Stimulated activated CD8-positive, alpha-beta memory T cell treated with anti-CD3 and anti-CD28 coated beads, Interleukin-7, amount 100 ng/mL, for 1 hour (primary cell): ENCODE data around the gene C1QC.
"Not testable (repeated sequence)": the region's sequence is repeated elsewhere in the genome, so short reads cannot be mapped to it uniquely, and the experiment has no call there.

ENCODE experiments used
- DNase-seq, 2 donors: peaks; one replicate each; pipeline ENCODE4 v3.0.0-alpha.2; 2020; ENCODE audit warnings: low read depth in 2 of 2

The C1QC gene

DNA sequence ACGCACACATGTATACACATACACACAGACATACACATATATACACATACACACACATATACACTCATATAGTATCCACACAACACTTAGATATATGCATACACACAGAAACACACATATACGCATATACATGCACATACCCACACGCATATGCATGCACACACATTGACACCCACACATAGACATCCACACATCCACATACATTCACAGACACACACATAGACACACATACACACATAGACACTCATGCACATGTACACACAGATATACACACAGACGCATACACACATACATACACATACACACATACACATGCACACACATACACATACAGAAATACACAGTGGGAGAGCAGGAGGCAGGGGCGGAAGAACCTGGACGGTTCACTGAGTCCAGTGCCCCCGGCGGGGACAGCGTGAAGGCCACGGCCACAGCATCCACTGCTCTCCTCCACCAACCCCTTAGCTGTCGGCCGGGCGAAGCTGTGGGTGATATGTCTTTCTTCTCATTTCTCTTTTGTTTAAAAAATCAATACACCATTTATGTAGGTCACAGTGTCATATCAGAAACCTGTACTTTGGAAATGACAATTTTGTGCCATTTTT is 6.8 kb downstream of the C1QC start:
- DNase-seq = no peak

DNA sequence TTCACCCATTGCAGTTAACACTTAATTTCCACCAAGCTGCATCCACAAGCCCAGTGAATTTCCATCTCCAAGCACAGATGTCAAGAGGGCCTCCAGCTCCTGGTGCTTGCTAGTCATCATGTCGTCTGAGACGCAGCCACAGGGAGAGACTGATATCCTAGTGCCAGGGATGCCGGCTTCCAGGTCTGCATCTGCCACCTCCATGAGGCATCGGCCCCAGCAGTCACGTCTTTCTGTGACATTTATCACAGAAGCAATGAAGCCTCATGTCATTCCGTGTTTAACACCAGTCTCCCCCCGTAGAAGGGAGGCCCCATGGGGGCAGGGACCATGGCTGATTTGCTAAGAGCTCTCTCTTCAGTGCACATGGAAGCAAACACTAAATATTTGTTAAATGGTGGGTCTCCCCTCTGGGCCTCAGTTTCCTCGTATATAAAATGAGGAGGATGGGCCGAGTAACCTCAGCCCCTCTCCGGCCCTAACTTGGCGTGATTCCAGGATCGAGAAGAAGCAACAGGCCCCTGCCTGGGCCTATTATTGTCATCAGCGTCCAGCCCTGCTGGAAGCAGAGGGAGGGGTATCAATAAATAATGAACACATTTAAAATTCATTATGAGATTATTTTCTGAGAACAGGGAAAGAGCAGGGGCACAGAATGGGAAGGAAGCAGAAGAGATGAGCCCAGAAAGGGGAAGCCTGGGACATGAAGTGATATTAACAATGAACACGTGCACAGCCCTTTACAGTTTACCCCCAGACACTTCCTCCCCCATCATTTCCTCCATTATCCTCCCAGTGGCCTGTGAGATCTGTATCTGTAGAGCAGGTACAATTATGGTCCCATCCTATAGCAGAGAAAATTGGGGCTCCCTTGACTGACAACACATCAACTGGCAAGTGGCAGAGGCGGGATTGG is 8.8 kb downstream of the C1QC start:
- DNase-seq = no peak

DNA sequence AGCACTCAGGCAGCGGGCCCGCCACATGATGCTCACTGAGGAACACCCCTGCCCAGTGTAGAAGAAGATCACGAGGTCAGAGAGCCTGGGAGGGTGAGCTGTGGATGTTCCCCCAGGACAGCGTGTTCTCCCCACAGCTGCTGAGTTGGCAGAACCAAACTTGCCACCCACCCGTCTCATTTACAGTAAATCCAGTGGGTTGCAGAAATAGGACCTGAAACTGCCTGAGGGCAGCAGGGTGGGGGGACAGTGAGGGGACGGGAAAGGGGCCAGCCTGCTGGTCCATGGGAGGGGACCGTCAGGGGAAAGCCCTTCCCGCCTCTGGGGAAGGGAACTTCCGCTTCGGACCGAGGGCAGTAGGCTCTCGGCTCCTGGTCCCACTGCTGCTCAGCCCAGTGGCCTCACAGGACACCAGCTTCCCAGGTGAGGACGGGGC is 9.5 kb downstream of the C1QC start, which contains the start of gene C1QB:
Gene C1QB, plus strand, starts transcription at position 356 of the 436 bp plus-strand sequence. CDS start 6,227 bp downstream, outside the sequence.
- no peak for DNase-seq

DNA sequence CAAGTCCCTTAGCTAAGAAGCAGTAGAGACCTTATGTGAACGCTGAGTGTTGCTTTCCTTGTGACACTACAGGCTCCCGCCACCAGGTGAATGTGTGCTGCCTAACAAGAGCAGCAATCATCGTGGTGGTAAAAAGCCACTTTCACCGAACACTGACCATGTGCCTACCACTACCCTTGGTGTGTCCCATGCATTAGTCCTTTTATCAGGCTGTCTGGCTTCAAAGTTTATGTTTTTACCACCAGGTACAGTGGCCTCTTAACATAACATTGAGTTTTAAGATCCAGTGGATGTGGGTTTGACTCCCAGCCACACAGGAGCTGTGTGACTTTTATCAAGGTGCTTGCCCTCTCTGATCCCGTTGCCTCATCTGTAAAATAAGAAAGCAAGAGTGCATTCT is 11.3 kb downstream of the C1QC start:
- DNase-seq = no peak

DNA sequence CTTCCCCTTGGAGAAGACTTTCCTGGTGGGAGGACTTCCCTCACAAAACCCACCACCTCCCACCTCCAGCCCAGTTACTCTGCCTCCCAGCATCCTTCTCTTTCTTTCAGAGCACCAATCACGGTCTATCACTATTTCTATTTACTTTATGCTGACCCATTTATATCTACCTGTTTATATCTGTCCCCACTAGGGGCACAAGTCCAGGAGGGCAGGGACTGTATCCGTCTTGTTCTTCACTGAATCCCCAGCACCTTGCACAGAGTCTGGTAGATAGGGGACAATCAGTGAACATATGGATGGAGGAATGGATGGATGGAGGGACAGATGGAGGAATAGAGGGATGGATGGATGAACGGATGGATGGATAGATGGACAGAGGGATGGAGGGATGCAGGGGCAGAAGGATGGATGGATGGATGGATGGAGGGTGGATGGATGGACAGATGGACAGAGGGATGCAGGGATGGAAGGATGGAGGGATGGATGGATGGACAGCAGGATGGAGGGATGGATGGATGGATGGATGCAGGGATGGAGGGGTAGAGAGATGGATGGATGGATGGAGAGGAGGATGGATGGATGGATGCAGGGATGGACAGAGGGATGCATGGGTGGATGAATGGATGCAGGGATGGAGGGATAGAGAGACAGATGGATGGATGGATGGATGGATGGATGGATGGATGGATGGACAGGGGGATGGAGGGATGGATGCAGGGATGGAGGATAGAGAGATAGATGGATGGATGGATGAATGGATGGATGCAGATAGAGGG is 15.1 kb downstream of the C1QC start:
- DNase-seq = no peak

DNA sequence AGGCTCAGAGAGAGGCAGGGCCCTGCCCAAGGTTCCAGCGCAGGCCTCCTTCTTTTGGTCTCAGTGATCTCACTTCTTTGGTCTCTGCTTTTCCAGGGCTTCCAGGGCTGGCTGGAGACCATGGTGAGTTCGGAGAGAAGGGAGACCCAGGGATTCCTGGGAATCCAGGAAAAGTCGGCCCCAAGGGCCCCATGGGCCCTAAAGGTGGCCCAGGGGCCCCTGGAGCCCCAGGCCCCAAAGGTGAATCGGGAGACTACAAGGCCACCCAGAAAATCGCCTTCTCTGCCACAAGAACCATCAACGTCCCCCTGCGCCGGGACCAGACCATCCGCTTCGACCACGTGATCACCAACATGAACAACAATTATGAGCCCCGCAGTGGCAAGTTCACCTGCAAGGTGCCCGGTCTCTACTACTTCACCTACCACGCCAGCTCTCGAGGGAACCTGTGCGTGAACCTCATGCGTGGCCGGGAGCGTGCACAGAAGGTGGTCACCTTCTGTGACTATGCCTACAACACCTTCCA is 17.3 kb downstream of the C1QC start:
- no peak for DNase-seq

DNA sequence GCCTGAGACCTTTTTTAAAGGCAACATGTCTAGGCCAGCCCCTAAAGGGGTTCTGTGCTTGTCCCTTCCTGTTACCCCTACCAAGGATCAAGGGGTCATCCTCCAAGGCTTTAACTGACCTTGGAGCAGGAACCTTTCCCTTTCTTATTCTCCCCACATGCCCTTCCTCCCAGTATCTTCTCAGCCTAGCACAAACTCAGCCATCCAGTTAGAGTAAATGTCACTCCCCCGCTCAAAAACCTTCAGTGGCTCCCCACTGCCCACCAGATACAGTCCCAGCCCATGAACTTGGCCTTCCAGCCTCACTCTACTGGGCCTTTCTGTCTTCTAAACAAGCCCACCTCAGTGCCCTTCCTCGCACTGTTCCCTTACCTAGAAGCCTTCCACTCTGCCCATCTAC is 18.4 kb downstream of the C1QC start:
- no peak for DNase-seq

DNA sequence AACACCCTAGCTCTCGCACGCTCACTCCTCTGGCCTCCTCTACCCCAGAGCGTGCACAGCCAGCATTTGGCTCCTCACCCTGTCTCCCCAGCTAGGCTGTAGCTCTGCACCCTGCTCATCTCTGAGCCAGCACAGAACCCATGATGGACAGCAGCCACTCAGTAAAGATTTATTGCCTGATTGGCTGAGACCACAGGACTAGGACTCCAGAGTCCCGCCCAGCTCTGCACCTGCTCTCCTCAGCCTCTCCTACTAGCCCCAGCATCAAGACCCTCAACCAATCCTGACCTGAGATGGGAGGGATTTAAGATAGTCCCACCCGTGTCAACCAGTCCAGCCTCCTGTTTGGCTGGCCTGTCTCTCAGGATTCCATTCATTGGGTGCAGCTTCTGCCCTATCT is 18.9 kb downstream of the C1QC start:
- no peak for DNase-seq

DNA sequence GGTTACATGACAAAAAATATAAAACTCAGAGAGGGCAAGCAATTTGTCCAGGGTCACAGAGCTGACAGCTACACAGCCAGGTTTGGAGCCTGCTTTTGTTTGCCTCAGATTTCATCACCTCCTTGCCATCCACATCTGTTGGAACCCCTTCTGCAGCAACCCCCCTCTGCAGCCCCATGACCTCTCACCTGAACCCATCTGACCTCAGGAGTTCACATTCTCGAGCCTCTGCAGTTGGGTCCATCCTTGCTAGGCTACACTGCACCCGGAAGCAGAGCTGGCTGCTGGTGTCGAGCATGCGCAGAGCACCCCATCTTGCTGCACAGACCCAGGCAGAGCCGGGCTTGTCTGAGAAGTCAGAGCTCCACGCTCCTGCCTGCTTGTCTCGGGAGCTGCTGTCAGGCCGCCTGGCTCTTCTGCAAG is 19.6 kb downstream of the C1QC start:
- DNase-seq = no peak

DNA sequence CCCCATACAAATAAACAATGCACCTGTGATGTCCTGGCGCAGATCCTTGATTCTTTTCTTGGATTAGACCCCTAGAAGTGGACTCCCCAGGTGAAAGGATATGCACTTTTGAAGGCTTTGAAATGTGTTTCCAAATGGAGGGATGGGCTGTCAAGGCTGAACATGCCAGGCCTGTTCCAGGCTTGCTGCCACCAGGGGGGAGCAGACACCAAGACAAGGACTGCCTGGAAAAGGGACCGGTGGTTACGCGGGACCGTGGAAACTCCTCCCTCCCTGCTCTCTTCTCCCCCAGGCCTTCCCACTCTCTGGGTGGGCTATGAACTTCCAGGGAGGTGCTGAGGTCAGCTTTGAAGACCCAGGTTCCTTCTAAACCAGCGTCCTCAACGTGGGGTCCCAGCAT is 22.3 kb downstream of the C1QC start:
- no peak for DNase-seq

DNA sequence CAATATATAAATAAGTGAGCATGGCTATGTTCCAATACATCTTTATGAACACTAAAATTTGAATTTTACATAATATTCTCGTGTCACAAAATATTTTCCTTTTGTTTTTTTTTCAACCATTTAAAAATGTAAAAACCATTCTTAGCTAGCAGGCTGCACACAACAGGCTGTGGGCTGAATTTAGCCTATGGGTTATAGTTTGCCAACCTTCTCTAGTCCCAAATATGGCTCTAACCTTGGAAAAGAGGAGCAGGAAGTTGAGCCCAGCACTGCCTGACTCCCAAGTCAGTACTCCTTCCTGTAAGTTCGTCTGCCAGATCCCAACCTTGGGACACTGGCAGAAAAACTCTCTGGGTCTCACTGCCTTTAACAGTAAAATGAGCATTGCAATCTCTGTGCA is 23.0 kb downstream of the C1QC start:
- no peak for DNase-seq

DNA sequence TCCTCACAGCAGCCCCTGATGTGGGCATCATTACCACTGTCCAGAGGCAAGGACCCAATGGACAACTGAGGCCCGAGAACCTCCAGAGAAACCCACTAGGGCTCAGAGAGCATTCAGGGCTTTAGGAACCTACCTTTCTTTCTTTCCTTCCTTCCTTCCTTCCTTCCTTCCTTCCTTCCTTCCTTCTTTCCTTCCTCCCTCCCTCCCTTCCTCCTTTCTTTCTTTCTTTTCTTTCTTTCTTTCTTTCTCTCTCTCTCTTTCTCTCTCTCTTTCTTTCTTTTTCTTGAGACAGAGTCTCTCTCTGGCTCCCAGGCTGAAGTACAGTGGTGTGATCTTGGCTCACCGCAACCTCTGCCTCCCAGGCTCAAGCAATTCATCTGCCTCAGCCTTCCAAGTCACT is 25.4 kb downstream of the C1QC start:
- DNase-seq = not testable (repeated sequence)

DNA sequence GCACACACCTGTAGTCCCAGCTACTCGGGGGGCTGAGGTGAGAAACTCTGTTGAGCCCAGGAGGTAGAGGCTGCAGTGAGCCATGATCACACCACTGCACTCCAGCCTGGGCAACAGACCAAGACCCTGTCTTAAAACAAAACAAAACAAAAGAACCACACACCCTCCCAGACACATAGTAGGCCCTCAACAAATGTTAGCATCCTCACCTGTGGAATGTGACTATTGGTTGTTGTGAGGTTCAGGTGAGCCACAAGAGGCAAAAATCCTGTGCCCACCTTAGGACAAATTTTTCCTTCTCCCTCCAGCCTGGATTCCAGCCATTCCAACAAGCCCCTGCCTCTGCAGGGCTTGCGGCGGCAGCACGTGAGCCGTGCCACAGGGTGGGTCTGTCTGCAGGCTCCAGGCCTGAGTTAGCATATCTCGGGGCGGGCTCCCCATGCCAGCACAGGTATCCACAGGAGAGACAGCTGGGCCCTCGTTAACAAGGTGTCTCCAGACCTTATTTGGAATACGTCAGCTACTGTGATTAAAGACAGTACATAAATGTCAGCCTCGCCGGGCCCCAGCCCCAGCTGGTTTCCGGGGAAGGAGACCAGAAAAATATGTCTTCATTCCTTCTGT is 27.0 kb downstream of the C1QC start:
- DNase-seq = no peak

DNA sequence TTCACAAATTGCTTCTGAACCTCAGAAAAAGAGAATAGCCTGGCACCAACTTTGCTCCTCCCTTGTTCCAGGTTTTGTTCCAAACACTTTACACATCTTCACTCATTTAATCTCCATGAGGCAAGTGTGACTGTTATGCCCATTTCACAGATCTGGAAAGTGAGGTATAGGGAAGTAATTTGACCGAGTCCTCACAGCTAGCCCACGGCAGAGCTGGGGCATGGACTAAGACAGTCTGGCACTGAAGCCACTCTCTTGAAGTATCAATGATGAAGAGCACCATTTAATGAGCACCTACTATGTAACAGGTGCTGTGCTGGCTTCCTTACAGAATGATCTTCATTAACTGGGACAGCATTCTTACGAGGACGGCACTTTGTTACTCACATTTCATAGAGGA is 28.6 kb downstream of the C1QC start:
- DNase-seq = no peak

DNA sequence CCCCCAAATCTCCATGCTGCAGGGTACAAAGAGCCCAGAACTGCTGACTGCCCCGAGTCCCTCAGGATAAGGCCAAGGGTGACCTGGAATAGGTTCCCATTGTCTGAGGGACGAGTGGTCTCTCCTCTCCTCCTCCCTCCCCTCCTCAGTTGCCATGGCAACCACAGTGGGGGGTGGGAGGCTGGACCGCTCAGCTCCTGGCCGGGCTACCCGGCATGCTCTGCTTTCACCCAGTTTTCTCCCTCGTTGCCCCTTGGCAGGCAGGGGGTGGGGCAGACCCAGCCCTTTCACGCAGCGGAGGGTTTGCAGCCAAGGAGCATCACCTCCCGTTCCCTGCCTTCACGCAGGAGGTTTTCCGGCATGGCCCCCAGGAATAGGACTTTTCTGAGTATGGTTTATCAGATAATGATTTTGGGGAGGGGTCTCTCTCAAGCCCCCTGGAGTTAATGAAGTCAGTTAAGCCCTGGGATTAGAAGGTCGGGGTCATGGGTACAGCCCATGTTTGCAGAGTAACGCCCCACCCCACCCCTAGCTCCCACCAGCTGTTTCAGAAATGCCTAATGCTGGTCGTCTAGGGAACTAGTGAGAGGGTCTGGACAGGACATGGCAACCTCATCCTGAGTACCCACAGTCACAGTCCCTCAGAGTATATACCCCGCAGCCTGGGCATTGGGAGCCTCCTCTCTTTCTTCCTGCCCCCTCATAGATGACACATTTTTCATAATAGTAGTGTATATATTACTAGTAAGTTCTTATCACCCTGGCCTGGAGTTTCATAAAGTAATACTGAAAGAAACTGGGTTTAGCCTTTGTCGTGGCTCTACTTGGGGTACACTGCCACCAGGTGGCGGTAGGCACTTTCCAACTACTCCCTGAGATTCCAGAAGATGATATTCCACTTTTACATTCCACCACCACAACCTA is 30.3 kb downstream of the C1QC start:
- no peak for DNase-seq

DNA sequence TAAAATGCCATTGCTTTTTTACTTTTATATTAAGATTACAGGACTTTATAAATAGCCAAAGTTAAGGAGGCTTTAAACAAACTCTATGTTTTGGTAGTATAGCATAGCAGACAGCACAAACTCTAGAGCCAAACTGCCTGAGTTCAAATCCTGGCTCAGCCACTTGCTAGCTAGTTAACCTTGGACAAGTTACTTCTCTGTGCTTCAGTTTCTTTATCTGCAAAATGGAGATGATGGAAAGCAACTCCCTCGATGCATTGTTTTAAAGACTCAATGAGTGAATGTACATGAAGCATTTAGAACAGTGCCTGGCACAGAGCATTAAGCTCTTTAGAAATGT is 30.9 kb downstream of the C1QC start:
- no peak for DNase-seq

DNA sequence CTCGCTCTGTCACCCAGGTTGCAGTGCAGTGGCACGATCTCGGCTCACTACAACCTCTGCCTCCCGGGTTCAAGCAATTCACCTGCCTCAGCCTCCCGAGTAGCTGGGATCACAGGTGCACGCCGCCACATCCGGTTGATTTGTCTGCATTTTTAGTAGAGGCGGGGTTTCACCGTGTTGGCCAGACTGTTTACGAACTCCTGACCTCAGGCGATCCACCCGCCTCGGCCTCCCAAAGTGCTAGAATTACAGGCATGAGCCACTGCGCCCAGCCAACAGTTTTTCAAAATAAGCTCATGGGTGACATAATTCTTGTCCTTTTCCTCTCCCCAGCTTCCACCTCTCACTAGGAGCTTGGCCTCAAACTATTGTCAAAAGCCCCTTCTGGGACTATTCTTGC is 32.7 kb downstream of the C1QC start:
- not testable (repeated sequence) for DNase-seq

DNA sequence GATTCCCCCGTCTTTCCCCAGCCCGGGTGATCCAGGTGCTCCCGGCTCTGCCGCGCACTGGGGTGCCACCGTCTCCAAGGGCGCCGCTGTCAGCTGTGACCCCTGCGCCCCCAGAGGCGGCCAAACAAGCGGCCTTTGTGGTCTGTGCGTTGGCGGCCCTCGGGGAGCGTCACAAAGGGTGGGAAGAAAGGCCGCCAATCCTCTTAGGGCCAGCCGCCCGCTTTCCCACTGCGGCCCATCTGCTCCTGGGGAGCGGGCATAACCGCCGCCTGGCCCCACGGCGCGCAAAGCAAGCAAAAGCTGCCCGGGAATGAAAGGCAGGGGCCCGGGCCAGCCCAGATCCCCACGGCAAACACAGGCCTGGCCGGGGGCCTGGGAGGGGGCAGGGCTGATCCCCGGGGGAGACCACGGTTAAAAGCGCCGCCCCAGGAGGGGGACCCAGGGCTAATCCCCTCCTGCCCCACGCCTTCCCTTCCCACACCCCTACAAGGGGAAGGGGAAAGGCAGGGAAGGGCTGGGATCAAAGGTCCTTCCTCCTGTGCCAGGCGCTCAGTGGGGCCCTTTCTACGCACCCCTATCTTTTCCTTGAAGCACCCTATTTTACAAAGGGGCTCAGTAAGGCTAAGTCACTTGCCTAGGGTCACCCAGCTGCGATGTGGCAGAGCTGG is 33.6 kb downstream of the C1QC start:
- no peak for DNase-seq

DNA sequence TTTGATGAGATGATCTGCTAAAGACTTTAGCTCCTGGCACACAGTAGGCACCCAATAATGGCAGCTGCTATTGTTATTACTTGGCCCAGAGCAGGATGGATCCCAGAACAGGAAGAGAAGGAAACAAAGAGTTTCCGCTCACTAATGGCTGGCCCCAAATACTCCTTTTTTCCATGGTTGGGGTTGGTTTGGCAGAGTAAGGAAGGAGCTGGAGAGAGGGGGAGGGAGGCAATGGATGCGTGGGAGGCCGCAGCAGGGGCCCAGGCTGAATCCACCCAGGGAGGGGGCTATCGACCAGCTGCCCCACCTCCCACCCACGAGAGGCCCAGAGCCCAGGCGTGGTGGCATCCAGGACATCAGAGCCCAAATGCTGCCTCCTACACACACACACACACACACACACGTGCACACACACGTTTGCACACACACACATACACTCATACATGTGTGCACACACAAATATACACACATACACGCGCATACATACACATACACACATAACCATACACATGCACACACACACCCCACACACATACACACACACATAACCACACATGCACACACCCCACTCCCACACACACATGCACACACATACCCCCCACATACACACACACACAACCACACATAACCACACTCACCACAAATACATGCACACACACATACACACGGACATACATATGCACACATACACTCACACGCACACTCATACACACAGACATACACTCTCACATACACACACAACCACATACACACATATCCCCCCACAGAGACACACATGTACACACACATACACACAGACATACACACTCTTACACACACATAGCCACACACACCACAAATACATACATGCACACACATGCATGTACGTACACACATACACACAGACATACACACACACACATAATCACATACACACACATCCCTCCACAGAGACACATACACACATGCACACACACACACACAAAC is 34.8 kb downstream of the C1QC start:
- DNase-seq = no peak
